Neural progenitor cell (in vitro differentiated cells): ENCODE data around the gene SLAMF9. TPM values are rescaled to one million over a fixed set of nuclear protein-coding genes. Genes with fewer than 3 reads are reported as not detected.

Experiments used
- DNase-seq: peaks from one replicate; pipeline ENCODE4 v3.0.0-alpha.2; 2016; ENCODE audit warnings: low spot score
- H2AFZ ChIP-seq: fragments of 200-600 bp; sonication (generic); replicated peaks from 2 replicates; pipeline ENCODE4 v1.6.1; 2016; ENCODE audit warnings: antibody characterized with exemption
- H3F3A ChIP-seq: fragments of 200-600 bp; sonication (generic); 2 replicates; pipeline ENCODE4 v1.6.1; 2016; ENCODE audit warnings: antibody characterized with exemption, low read depth
- H3K27ac ChIP-seq: fragments of 200-600 bp; sonication (generic); 2 replicates; pipeline ENCODE4 v1.5.1; 2016; ENCODE audit warnings: mild to moderate bottlenecking
- H3K27me3 ChIP-seq: fragments of 200-600 bp; sonication (generic); 2 replicates; pipeline ENCODE4 v1.6.1; 2016; ENCODE audit warnings: mild to moderate bottlenecking, moderate library complexity
- H3K36me3 ChIP-seq: fragments of 200-600 bp; sonication (generic); 2 replicates; pipeline ENCODE4 v1.5.1; 2016
- H3K4me1 ChIP-seq: fragments of 200-600 bp; sonication (generic); 2 replicates; pipeline ENCODE4 v1.6.1; 2016; ENCODE audit warnings: mixed run types
- H3K4me2 ChIP-seq: fragments of 200-600 bp; sonication (generic); 2 replicates; pipeline ENCODE4 v1.6.1; 2016
- H3K4me3 ChIP-seq: fragments of 200-600 bp; sonication (generic); 2 replicates; pipeline ENCODE4 v1.5.1; 2016
- H3K79me2 ChIP-seq: fragments of 200-600 bp; sonication (generic); 2 replicates; pipeline ENCODE4 v1.6.1; 2016; ENCODE audit warnings: low read depth
- H3K9ac ChIP-seq: fragments of 200-600 bp; sonication (generic); 2 replicates; pipeline ENCODE4 v1.6.1; 2016
- H3K9me3 ChIP-seq: fragments of 200-600 bp; sonication (generic); 2 replicates; pipeline ENCODE4 v1.5.1; 2016; ENCODE audit warnings: low read depth
- H4K20me1 ChIP-seq: fragments of 200-600 bp; sonication (generic); 2 replicates; pipeline ENCODE4 v1.6.1; 2016; ENCODE audit warnings: low read depth
- H3K27ac Mint-ChIP-seq: 3 replicates; pipeline ENCODE4 v1.8.0; 2021; ENCODE audit warnings: mixed read lengths
- H3K27me3 Mint-ChIP-seq: 2 replicates; pipeline ENCODE4 v1.8.0; 2022; ENCODE audit warnings: low read depth, mild to moderate bottlenecking, inconsistent platforms, moderate library complexity, mixed read lengths; ENCODE audit not compliant: insufficient read depth
- H3K36me3 Mint-ChIP-seq: 3 replicates; pipeline ENCODE4 v1.8.0; 2021; ENCODE audit warnings: mixed read lengths
- H3K4me1 Mint-ChIP-seq: 3 replicates; pipeline ENCODE4 v1.8.0; 2021; ENCODE audit warnings: mixed read lengths
- H3K4me3 Mint-ChIP-seq: 3 replicates; pipeline ENCODE4 v1.8.0; 2021; ENCODE audit warnings: mild to moderate bottlenecking, moderate library complexity, mixed read lengths
- H3K9me3 Mint-ChIP-seq: 3 replicates; pipeline ENCODE4 v1.8.0; 2020; ENCODE audit warnings: mixed read lengths
- EZH2 ChIP-seq: fragments of 200-600 bp; sonication (generic); IDR thresholded peaks from 2 replicates; pipeline ENCODE4 v1.6.1; 2017; ENCODE audit warnings: antibody characterized with exemption, mild to moderate bottlenecking, moderate library complexity
- EZH2phosphoT487 ChIP-seq: fragments of 200-600 bp; sonication (generic); IDR thresholded peaks from 2 replicates; pipeline ENCODE4 v1.6.1; 2017; ENCODE audit warnings: antibody characterized with exemption
- total RNA-seq: library from RNA; depleted of rRNA; stranded (reverse); fragments of >200 nt; gene quantifications from 2 replicates; pipeline ENCODE4 v1.2.3, GENCODE V29; 2015; ENCODE audit warnings: low replicate concordance
- TF ChIP-seq, protein P1 (sequence below): fragments of 200-600 bp; sonication (generic); IDR thresholded peaks from 2 replicates; pipeline ENCODE4 v1.5.1; 2017; ENCODE audit warnings: antibody characterized with exemption, mild to moderate bottlenecking

The SLAMF9 gene
- total RNA-seq, 1 donor from 2014 or later, result not detected

DNA sequence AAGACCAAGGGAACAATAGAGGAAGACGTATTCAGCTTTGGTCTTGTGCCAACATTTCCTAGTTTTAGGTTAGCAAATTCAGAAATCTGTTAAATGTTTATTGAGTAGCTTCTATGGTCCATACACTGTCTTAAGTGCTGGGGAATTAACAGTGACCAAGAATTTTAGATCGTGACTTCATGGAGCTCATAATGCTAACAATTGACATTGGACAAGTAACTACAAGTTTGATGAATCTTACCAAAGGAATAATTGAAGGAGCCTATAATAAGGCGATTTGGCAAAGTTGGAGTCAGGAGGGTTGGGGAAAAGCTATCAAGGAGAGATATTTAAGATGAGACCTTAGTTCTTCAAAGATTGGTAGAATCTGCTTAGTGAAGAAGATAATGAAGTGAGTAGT is 1.4 kb upstream of the SLAMF9 start:
- DNase-seq, result no peak
- H3K4me2 ChIP-seq, result no peak overlapping the region
- no peaks in the 10 kb centered on the region for H3K79me2 ChIP-seq
- Mint-ChIP-seq H3K27ac (no peak overlapping the region), H3K4me1 (peaks cover 3% of the 10 kb centered on the region), H3K9me3 (peaks cover 2% of the 10 kb centered on the region), H3K4me3 (no peak overlapping the region), H3K27me3 (peaks cover 7% of the 10 kb centered on the region), H3K36me3 (no peaks in the 10 kb centered on the region)
- no peak overlapping the region for H2AFZ ChIP-seq
- H3K36me3 ChIP-seq, result no peaks in the 10 kb centered on the region
- no peaks in the 10 kb centered on the region for H3F3A ChIP-seq
- H3K4me1 ChIP-seq, result no peaks in the 10 kb centered on the region
- no peak overlapping the region for H3K27ac ChIP-seq
- no peak overlapping the region for H3K4me3 ChIP-seq
- no peak overlapping the region for H3K9ac ChIP-seq
- H4K20me1 ChIP-seq, result no peaks in the 10 kb centered on the region
- no peak for TF ChIP-seq EZH2phosphoT487
- TF ChIP-seq, protein P1, sequence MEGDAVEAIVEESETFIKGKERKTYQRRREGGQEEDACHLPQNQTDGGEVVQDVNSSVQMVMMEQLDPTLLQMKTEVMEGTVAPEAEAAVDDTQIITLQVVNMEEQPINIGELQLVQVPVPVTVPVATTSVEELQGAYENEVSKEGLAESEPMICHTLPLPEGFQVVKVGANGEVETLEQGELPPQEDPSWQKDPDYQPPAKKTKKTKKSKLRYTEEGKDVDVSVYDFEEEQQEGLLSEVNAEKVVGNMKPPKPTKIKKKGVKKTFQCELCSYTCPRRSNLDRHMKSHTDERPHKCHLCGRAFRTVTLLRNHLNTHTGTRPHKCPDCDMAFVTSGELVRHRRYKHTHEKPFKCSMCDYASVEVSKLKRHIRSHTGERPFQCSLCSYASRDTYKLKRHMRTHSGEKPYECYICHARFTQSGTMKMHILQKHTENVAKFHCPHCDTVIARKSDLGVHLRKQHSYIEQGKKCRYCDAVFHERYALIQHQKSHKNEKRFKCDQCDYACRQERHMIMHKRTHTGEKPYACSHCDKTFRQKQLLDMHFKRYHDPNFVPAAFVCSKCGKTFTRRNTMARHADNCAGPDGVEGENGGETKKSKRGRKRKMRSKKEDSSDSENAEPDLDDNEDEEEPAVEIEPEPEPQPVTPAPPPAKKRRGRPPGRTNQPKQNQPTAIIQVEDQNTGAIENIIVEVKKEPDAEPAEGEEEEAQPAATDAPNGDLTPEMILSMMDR, result no peak
- TF ChIP-seq EZH2, result no peak
- H3K27me3 ChIP-seq, result no peaks in the 10 kb centered on the region
- H3K9me3 ChIP-seq, result no peaks in the 10 kb centered on the region

DNA sequence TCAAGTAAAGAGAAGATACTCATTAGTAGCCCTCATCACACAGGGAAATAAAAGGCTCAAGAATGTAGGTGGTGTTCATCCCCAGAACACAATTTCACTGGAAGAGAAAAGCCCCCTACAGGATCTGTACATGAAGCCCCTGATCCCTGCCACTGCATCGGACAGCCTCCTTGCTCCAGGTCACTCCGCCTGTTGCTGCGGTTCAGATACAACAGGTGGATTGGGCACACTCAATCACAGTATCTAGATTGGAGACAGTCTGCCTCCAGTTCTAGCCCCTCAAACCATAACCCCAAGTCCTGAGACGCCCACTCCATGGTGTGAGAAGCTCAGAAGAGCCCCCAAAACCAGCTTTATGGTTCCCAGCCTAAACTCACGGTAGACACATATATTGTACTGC is 1.1 kb downstream of the SLAMF9 start:
- no peaks in the 10 kb centered on the region for H3F3A ChIP-seq
- no peaks in the 10 kb centered on the region for H3K4me1 ChIP-seq
- no peaks in the 10 kb centered on the region for H3K79me2 ChIP-seq
- TF ChIP-seq, protein P1, result no peak
- no peak for TF ChIP-seq EZH2phosphoT487
- no peak for TF ChIP-seq EZH2
- no peak overlapping the region for H3K4me2 ChIP-seq
- H2AFZ ChIP-seq, result no peak overlapping the region
- peaks cover 2% of the 10 kb centered on the region for H3K9me3 Mint-ChIP-seq
- H3K36me3 ChIP-seq, result no peaks in the 10 kb centered on the region
- peaks cover 3% of the 10 kb centered on the region for H3K4me1 Mint-ChIP-seq
- no peaks in the 10 kb centered on the region for H3K27me3 ChIP-seq
- H3K27me3 Mint-ChIP-seq, result peaks cover 10% of the 10 kb centered on the region
- H3K27ac Mint-ChIP-seq, result no peak overlapping the region
- H3K9me3 ChIP-seq, result no peaks in the 10 kb centered on the region
- no peaks in the 10 kb centered on the region for H4K20me1 ChIP-seq
- no peaks in the 10 kb centered on the region for H3K36me3 Mint-ChIP-seq
- no peak overlapping the region for H3K9ac ChIP-seq
- H3K27ac ChIP-seq, result no peak overlapping the region
- DNase-seq, result no peak
- H3K4me3 Mint-ChIP-seq, result no peak overlapping the region
- H3K4me3 ChIP-seq, result no peak overlapping the region

DNA sequence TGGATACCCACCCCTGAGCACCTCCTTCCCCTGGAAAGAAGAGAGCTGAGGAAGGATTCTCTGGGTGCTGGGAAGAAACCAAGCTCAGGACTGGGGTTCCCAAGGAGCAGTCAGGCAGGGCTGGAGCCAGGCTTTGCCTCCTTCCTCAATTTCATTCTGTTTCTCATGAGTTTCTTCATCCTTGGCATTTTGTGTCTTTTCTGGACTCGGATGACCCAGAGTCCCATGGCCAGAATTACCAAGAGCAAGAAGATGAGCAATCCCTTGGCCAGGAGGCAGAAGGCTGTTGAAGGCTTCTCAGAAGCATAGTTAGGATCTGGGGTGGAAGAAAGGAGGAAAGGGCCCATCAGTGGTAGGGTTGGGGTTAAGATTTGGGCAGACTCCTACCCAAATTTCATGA is 2.5 kb downstream of the SLAMF9 start:
- H3K36me3 ChIP-seq, result no peaks in the 10 kb centered on the region
- no peak for DNase-seq

More for the DNA sequence above, 2.5 kb downstream of the SLAMF9 start:
- Histone ChIP-seq H3K4me3 (no peak overlapping the region), H3K79me2 (no peaks in the 10 kb centered on the region), H3K27me3 (no peaks in the 10 kb centered on the region), H3K4me2 (no peak overlapping the region), H3F3A (no peaks in the 10 kb centered on the region), H3K9ac (no peak overlapping the region), H3K9me3 (no peaks in the 10 kb centered on the region), H4K20me1 (no peaks in the 10 kb centered on the region), H3K27ac (no peak overlapping the region), H2AFZ (no peak overlapping the region), H3K4me1 (peaks cover 1% of the 10 kb centered on the region)
- Mint-ChIP-seq H3K4me3 (no peak overlapping the region), H3K27me3 (peaks cover 13% of the 10 kb centered on the region), H3K9me3 (no peaks in the 10 kb centered on the region), H3K36me3 (no peaks in the 10 kb centered on the region), H3K27ac (no peak overlapping the region), H3K4me1 (peaks cover 3% of the 10 kb centered on the region)
- TF ChIP-seq EZH2, result no peak
- no peak for TF ChIP-seq EZH2phosphoT487
- TF ChIP-seq, protein P1, result no peak
